Stomach smooth muscle (tissue), 2 donors: ENCODE data around the gene RAB6D.
"Not testable (repeated sequence)": the region's sequence is repeated elsewhere in the genome, so short reads cannot be mapped to it uniquely, and the experiment has no call there.

ENCODE experiments used
- H3K27ac ChIP-seq: one replicate; pipeline ENCODE4 v1.7.0; 2013; ENCODE audit warnings: mild to moderate bottlenecking, low read length, inconsistent platforms
- H3K27me3 ChIP-seq, 2 donors: one replicate each; pipeline ENCODE4 v1.7.0; 2013; ENCODE audit warnings: low read length in 2 of 2; ENCODE audit not compliant: insufficient read depth in 2 of 2, control insufficient read depth in 1 of 2
- H3K36me3 ChIP-seq, 2 donors: one replicate each; pipeline ENCODE4 v1.7.0; 2013; ENCODE audit warnings: low read length in 2 of 2; ENCODE audit not compliant: control insufficient read depth in 2 of 2, insufficient read depth in 2 of 2
- H3K4me1 ChIP-seq: one replicate; pipeline ENCODE4 v1.7.0; 2013; ENCODE audit warnings: low read length; ENCODE audit not compliant: control insufficient read depth, insufficient read depth
- H3K4me3 ChIP-seq, 2 donors: one replicate each; pipeline ENCODE4 v1.7.0; 2013; ENCODE audit warnings: low read length in 2 of 2
- H3K9ac ChIP-seq, 2 donors: one replicate each; pipeline ENCODE4 v1.7.0; 2013; ENCODE audit warnings: low read length in 2 of 2, mild to moderate bottlenecking in 1 of 2
- H3K9me3 ChIP-seq, 2 donors: one replicate each; pipeline ENCODE4 v1.7.0; 2013; ENCODE audit warnings: low read length in 2 of 2; ENCODE audit not compliant: control insufficient read depth in 2 of 2
- donor health status: healthy.
- donor health status: Pancreatic carcinoma.

Gene RAB6D

DNA sequence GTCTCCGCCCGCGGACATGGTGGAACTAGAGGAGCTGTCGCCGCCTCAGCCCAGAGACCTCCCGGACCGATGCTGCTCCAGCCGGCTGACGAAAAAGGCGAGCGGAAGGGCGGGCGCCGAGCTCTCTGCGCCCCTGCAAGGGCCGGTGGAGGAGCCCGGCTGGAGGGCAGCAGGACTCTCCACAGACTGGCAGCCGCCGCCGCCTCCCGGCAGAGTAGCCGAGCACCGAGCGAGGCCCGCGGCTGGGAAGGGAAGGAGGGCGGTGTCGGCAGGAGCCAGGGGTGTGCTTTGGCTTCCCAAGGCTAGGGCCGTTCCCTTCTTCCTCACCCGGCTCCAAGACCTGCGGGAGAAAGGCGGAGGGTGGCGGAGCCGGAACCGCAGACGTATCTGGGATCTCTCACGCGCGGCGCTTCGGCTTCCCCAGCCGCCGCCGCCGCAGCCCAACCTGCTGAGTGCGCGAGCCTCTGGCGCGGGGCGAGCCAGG lies at the start of gene RAB6D:
RAB6D (minus strand) TSS at position 466 of the 484 bp plus-strand sequence; CDS start at position 18, 448 bp downstream.
- not testable (repeated sequence) for H3K27me3 ChIP-seq, H3K27ac ChIP-seq, H3K36me3 ChIP-seq, H3K4me1 ChIP-seq, H3K9me3 ChIP-seq, H3K9ac ChIP-seq
- peak within 1 kb of the TSS; percentile 13 to 35 for H3K4me3 ChIP-seq

- no peak overlapping the region for H3K4me3 ChIP-seq
- H3K27me3 ChIP-seq, result peaks cover 0 to 8% of the 10 kb centered on the region in 2 donors
- no peaks in the 10 kb centered on the region for H3K36me3 ChIP-seq
- no peaks in the 10 kb centered on the region for H3K9me3 ChIP-seq
- no peak overlapping the region for H3K27ac ChIP-seq
- H3K4me1 ChIP-seq, result no peaks in the 10 kb centered on the region
- H3K9ac ChIP-seq, result no peak overlapping the region
These were observed 49.3 kb upstream of the RAB6D start for GRCh38 chr2:131413148-131413747.

- Histone ChIP-seq H3K27ac (no peak overlapping the region), H3K9ac (no peak overlapping the region), H3K27me3 (peaks cover 0 to 10% of the 10 kb centered on the region in 2 donors), H3K4me1 (no peaks in the 10 kb centered on the region), H3K4me3 (no peak overlapping the region), H3K9me3 (no peaks in the 10 kb centered on the region), H3K36me3 (no peaks in the 10 kb centered on the region)
These were observed 46.2 kb upstream of the RAB6D start for GRCh38 chr2:131410173-131410572.

DNA sequence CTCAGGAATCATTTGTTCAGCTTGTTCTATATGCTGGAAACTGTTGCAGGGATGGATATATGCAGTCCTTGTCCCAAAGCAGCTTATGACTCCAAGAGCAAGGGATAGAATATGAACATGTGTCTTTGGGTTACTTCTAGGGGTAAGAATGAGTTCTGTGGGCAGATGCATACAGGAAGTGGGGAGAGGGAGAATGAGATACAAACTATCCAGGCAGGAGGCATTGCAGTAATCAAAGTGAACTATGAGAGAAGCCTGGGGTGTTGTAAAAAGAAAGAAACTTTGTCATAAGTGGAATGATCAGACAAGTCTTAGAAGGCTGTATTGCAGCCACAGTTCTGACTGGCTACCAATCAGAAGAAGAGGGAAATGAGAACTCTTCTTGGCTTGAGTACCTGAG lies 44.8 kb upstream of the RAB6D start:
- Histone ChIP-seq H3K27me3 (peaks cover 0 to 8% of the 10 kb centered on the region in 2 donors), H3K27ac (no peak overlapping the region), H3K36me3 (no peaks in the 10 kb centered on the region), H3K4me1 (no peaks in the 10 kb centered on the region), H3K4me3 (no peak overlapping the region), H3K9me3 (no peaks in the 10 kb centered on the region), H3K9ac (no peak overlapping the region)

- Histone ChIP-seq H3K9ac (no peak overlapping the region), H3K27me3 (peaks cover 0 to 6% of the 10 kb centered on the region in 2 donors), H3K9me3 (no peaks in the 10 kb centered on the region), H3K36me3 (no peaks in the 10 kb centered on the region), H3K27ac (no peak overlapping the region), H3K4me3 (no peak overlapping the region), H3K4me1 (no peaks in the 10 kb centered on the region)
These were observed 44.2 kb upstream of the RAB6D start for GRCh38 chr2:131408207-131408606.

GRCh38 chr2:131404753-131405152 lies 40.8 kb upstream of the RAB6D start:
- Histone ChIP-seq H3K27ac (no peak overlapping the region), H3K4me3 (no peak overlapping the region), H3K9me3 (no peaks in the 10 kb centered on the region), H3K9ac (no peak overlapping the region), H3K36me3 (no peaks in the 10 kb centered on the region), H3K27me3 (peaks cover 0 to 8% of the 10 kb centered on the region in 2 donors), H3K4me1 (no peaks in the 10 kb centered on the region)

DNA sequence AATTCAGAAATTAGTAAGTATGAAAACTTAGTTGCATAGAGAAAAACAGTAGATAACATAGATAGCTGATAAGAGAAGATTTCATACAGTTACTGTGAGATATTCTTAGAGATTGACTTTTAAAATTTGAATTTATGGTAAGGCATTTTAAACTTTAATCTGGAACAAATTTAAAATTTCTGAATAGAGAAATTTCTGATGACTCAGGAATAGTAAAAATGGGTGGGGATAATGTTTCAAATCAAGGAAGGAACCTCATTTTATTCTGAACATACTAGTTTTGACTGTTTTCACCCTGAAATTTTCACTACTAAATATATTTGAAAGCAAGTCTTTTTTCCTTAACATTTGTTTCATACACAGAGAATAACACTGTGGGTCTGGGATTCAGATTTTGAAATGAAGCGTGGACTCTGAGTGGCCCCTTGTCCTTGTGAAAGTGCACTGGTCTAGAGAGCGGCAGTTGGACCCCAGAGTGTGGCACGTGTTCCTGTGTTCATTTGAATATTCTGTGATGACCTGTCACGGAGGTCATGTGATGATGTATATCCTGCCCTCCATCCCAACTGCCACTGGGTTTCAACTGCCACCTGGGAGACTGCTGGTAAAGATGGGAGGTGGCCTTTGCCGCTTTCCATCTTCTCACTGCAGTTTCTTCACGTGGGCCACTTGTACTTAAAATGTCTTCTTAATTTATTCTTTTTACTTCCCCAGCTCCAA lies 38.5 kb upstream of the RAB6D start:
- H3K27me3 ChIP-seq, result peaks cover 0 to 3% of the 10 kb centered on the region in 2 donors
- H3K9me3 ChIP-seq, result no peaks in the 10 kb centered on the region
- no peak overlapping the region for H3K27ac ChIP-seq
- H3K4me3 ChIP-seq, result no peak overlapping the region
- H3K36me3 ChIP-seq, result no peaks in the 10 kb centered on the region
- H3K9ac ChIP-seq, result no peak overlapping the region
- no peaks in the 10 kb centered on the region for H3K4me1 ChIP-seq

DNA sequence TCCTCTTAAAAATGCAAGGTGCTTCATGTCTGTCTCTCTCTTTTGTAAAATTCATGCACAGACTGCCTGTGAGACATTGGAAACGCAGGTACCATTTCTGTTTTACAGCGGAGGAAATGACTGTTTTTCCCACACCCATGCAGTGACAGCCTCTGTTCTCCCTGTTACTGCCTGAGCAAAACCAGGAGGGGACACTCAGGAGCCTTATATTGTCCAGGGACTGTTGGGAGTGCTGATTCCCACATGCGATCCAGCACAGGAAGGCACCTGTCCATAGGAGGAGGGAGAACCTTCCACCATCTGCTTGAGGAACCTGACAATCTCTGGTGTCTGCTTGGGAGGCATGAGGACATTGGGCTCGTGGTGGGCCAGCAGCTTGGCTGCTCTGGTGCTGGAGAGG lies 36.9 kb upstream of the RAB6D start:
- H3K27me3 ChIP-seq, result peaks cover 0 to 2% of the 10 kb centered on the region in 2 donors
- no peak overlapping the region for H3K4me3 ChIP-seq
- H3K36me3 ChIP-seq, result no peaks in the 10 kb centered on the region
- no peaks in the 10 kb centered on the region for H3K9me3 ChIP-seq
- no peaks in the 10 kb centered on the region for H3K4me1 ChIP-seq
- no peak overlapping the region for H3K27ac ChIP-seq
- H3K9ac ChIP-seq, result no peak overlapping the region

- H3K4me1 ChIP-seq, H3K36me3 ChIP-seq: not testable (repeated sequence)
These were observed 36.5 kb upstream of the RAB6D start for GRCh38 chr2:131400441-131400840.

GRCh38 chr2:131396209-131396608 lies 32.2 kb upstream of the RAB6D start:
- H3K4me3 ChIP-seq, H3K4me1 ChIP-seq, H3K36me3 ChIP-seq, H3K27me3 ChIP-seq, H3K27ac ChIP-seq, H3K9me3 ChIP-seq, H3K9ac ChIP-seq: not testable (repeated sequence)

More at GRCh38 chr2:131400441-131400840, 36.5 kb upstream of the RAB6D start:
- H3K9ac ChIP-seq, H3K9me3 ChIP-seq, H3K27ac ChIP-seq, H3K27me3 ChIP-seq, H3K4me3 ChIP-seq: not testable (repeated sequence)

DNA sequence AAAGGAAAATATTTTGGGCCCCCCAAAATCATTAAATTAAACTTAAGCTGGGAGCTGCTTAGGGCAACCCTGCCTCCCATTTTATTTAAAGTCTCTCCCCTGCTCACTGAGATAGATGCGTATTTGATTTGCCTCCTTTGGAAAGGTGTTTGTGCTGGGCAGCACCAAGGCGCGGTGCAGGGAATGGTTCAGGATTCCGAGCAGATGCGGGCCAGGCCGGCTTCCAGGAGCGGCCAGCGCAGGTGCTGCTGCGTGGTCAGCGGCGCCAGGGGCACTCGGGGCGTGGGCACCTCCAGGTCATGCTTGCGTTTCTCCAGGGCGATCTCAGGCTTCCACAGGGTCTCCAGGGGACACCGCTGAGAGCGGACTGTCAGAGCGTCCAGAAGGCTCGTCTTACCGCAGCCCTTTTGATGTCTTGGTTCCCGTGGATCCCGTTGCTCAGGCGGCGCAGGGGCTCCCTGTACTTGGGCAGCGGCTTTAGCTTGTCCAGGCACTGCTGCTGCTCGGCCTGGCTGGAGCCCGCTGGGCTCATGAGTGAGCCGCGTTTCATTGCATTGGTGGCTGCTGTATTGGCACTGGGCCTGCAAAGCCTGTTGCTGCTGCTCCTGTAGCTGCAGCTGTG lies 31.2 kb upstream of the RAB6D start:
- H3K27ac ChIP-seq, H3K9me3 ChIP-seq, H3K4me1 ChIP-seq, H3K36me3 ChIP-seq, H3K4me3 ChIP-seq, H3K27me3 ChIP-seq, H3K9ac ChIP-seq: not testable (repeated sequence)
